ENCODE measurements around the gene SEMA3A. TPM values are rescaled to one million over a fixed set of nuclear protein-coding genes. Genes with fewer than 3 reads are reported as not detected.

Gene SEMA3A
- total RNA-seq, 1 experiment from 2014 or later: 32.2 TPM

DNA sequence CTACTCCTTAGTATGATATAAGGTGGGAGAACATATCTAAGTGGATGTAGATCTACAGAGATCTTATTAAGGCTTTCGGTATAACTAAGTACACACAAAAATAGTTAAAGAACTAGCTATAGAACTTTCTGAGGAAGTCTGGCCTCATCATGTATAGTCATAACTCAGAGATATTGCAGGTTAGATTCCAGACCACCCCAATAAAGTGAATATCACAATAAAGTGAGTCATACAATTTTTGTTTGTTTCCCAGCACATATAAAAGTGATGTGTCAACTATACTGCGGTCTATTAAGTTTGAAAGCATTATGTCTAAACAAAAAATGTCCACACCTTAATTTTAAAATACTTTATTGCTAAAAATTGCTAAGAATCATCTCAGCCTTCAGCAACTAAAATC lies 24.7 kb upstream of the SEMA3A start:
- H3K36me3 Mint-ChIP-seq: peaks cover 17% of the 10 kb centered on the region
- no peaks in the 10 kb centered on the region for H3K27me3 Mint-ChIP-seq (ENCODE audit: low read depth)
- H3K9me3 Mint-ChIP-seq: peaks cover 14% of the 10 kb centered on the region
- CTCF ChIA-PET: no interaction called here
- DNase-seq (ENCODE audit: low spot score) (no peak), ATAC-seq (no peak)
- no peak overlapping the region for H3K4me3 Mint-ChIP-seq
- H3K4me1 Mint-ChIP-seq: peaks cover 9% of the 10 kb centered on the region
- TF ChIP-seq ZNF532 (CRISPR knock-in tag; IDR thresholded peaks at IDR 0.05; ENCODE audit: borderline replicate concordance) (no peak), PRRX2 (CRISPR knock-in tag; IDR thresholded peaks at IDR 0.05) (no peak), ZNF219 (CRISPR knock-in tag; IDR thresholded peaks at IDR 0.05; ENCODE audit: borderline replicate concordance) (no peak), E2F5 (CRISPR knock-in tag; IDR thresholded peaks at IDR 0.05) (no peak), EMX1 (CRISPR knock-in tag; IDR thresholded peaks at IDR 0.05) (no peak), KAT7 (CRISPR knock-in tag; IDR thresholded peaks at IDR 0.05; ENCODE audit: borderline replicate concordance) (no peak), ZNF232 (CRISPR knock-in tag; IDR thresholded peaks at IDR 0.05) (no peak), NR2C2 (CRISPR knock-in tag; IDR thresholded peaks at IDR 0.05) (no peak), TP53 (CRISPR knock-in tag; IDR thresholded peaks at IDR 0.05) (no peak), NFYB (CRISPR knock-in tag; conservative IDR thresholded peaks at IDR 0.05; ENCODE audit: low read depth) (no peak), ZNF396 (CRISPR knock-in tag; IDR thresholded peaks at IDR 0.05; ENCODE audit: borderline replicate concordance) (no peak), ETV6 (CRISPR knock-in tag; IDR thresholded peaks at IDR 0.05) (no peak), GTF2I (CRISPR knock-in tag; conservative IDR thresholded peaks at IDR 0.05) (no peak)
- H3K27ac Mint-ChIP-seq: no peak overlapping the region
- POLR2A ChIA-PET: no interaction called here

GRCh38 chr7:84218681-84219080 lies 24.1 kb upstream of the SEMA3A start:
- Mint-ChIP-seq H3K9me3 (peaks cover 14% of the 10 kb centered on the region), H3K36me3 (peaks cover 17% of the 10 kb centered on the region), H3K4me1 (peaks cover 9% of the 10 kb centered on the region), H3K27me3 (ENCODE audit: low read depth) (no peaks in the 10 kb centered on the region), H3K4me3 (no peak overlapping the region), H3K27ac (no peak overlapping the region)
- ChIA-PET POLR2A (interaction anchor here (0.6 kb wide), 1 partner anchor 203 kb away, joined by 3 read pairs; no protein-coding TSS in a partner anchor), CTCF (no interaction called here)
- ATAC-seq: no peak
- TF ChIP-seq ZNF121 (CRISPR knock-in tag; IDR thresholded peaks at IDR 0.05) (no peak), FOXJ3 (CRISPR knock-in tag; IDR thresholded peaks at IDR 0.05; ENCODE audit: borderline replicate concordance) (no peak), SOX15 (CRISPR knock-in tag; IDR thresholded peaks at IDR 0.05) (no peak), ZNF416 (CRISPR knock-in tag; IDR thresholded peaks at IDR 0.05) (no peak)
- no peak for DNase-seq (ENCODE audit: low spot score)

DNA sequence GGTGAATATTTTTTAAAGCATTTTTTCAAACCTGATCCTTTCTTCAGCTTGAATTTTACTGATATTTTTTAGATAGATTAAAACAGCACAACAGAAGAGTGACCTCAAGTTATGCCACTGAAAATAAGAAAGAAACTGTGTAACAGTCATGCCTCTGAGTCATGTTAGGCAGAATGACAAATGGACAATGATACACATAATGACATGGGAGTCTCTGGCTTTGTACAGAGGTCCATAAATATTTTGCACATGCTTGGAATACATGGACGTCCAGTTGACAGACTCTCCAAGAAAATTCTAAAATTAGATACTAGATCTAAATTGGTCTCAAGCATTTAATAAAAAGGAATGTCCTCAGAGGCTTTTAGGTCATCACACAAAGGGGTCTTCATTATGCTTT lies 21.9 kb upstream of the SEMA3A start:
- ChIA-PET POLR2A (no interaction called here), CTCF (no interaction called here)
- H3K36me3 Mint-ChIP-seq: peaks cover 17% of the 10 kb centered on the region
- no peak overlapping the region for H3K4me3 Mint-ChIP-seq
- peaks cover 17% of the 10 kb centered on the region for H3K9me3 Mint-ChIP-seq
- H3K4me1 Mint-ChIP-seq: peaks cover 14% of the 10 kb centered on the region
- no peak for DNase-seq (ENCODE audit: low spot score)
- no peak overlapping the region for H3K27ac Mint-ChIP-seq
- no peaks in the 10 kb centered on the region for H3K27me3 Mint-ChIP-seq (ENCODE audit: low read depth)
- no peak for ATAC-seq
- TF ChIP-seq RELA (CRISPR knock-in tag; IDR thresholded peaks at IDR 0.05; ENCODE audit: borderline replicate concordance) (no peak), ELF4 (CRISPR knock-in tag; IDR thresholded peaks at IDR 0.05; ENCODE audit: low read depth) (no peak), NFATC4 (CRISPR knock-in tag; IDR thresholded peaks at IDR 0.05) (no peak), STAT6 (CRISPR knock-in tag; conservative IDR thresholded peaks at IDR 0.05; ENCODE audit: low read depth) (no peak), ZNF263 (CRISPR knock-in tag; IDR thresholded peaks at IDR 0.05; ENCODE audit: low read depth) (no peak), IRF2 (CRISPR knock-in tag; IDR thresholded peaks at IDR 0.05; ENCODE audit: borderline replicate concordance, low read depth) (no peak), ZNF281 (CRISPR knock-in tag; IDR thresholded peaks at IDR 0.05) (no peak), ZNF317 (CRISPR knock-in tag; IDR thresholded peaks at IDR 0.05; ENCODE audit: borderline replicate concordance, low read depth) (no peak), ESRRA (CRISPR knock-in tag; IDR thresholded peaks at IDR 0.05; ENCODE audit: borderline replicate concordance) (no peak)
